OCI-LY3 (cell line): ENCODE results near the gene STK32A.
A peak's percentile ranks its signal among the peaks of the same experiment; 100 is the strongest.

ENCODE experiments used
- H2AFZ ChIP-seq: fragments of 200-600, 300-600 bp; shearing (Covaris generic); 2 replicates; pipeline ENCODE4 v1.6.0; 2014; ENCODE audit warnings: antibody characterized with exemption, low read depth, low read length
- H3K27ac ChIP-seq: fragments of 200-600, 300-600 bp; sonication (generic); 2 replicates; pipeline ENCODE4 v1.5.1; 2014; ENCODE audit warnings: mild to moderate bottlenecking, low read length, moderate library complexity, mixed read lengths
- H3K27me3 ChIP-seq: fragments of 200-600, 300-600 bp; sonication (generic); 2 replicates; pipeline ENCODE4 v1.6.1; 2014; ENCODE audit warnings: low read depth, low read length, mixed read lengths
- H3K36me3 ChIP-seq: fragments of 200-600, 300-600 bp; sonication (generic); replicated peaks from 2 replicates; pipeline ENCODE3; 2014; ENCODE audit warnings: low read depth, low read length, mixed read lengths
- H3K4me1 ChIP-seq: fragments of 300-600, 200-600 bp; sonication (generic); 2 replicates; pipeline ENCODE4 v1.6.1; 2014; ENCODE audit warnings: low read length, mixed read lengths
- H3K4me2 ChIP-seq: fragments of 200-600, 300-600 bp; sonication (generic); 2 replicates; pipeline ENCODE4 v1.6.1; 2014; ENCODE audit warnings: low read length, mixed read lengths
- H3K4me3 ChIP-seq: fragments of 300-600, 200-600 bp; sonication (generic); 2 replicates; pipeline ENCODE4 v1.5.1; 2014; ENCODE audit warnings: antibody characterized with exemption, mild to moderate bottlenecking, low read length, moderate library complexity
- H3K79me2 ChIP-seq: fragments of 300-600, 200-600 bp; shearing (Covaris generic); 2 replicates; pipeline ENCODE4 v1.6.1; 2014; ENCODE audit warnings: mild to moderate bottlenecking, low read length, mixed read lengths
- H3K9ac ChIP-seq: fragments of 300-600, 200-600 bp; shearing (Covaris generic); 2 replicates; pipeline ENCODE4 v1.6.0; 2014; ENCODE audit warnings: mild to moderate bottlenecking, low read length, moderate library complexity
- H3K9me3 ChIP-seq: fragments of 200-600, 300-600 bp; shearing (Covaris generic); 2 replicates; pipeline ENCODE4 v1.6.1; 2014; ENCODE audit warnings: low read length, mixed read lengths; ENCODE audit not compliant: insufficient read depth
- H4K20me1 ChIP-seq: fragments of 200-600, 300-600 bp; sonication (generic); 2 replicates; pipeline ENCODE4 v1.6.1; 2016; ENCODE audit warnings: low read length, mixed read lengths; ENCODE audit not compliant: insufficient read depth
- EZH2phosphoT487 ChIP-seq: fragments of 200-600 bp; shearing (Covaris generic); IDR thresholded peaks from 2 replicates; pipeline ENCODE4 v1.6.1; 2018; ENCODE audit warnings: antibody characterized with exemption, mixed run types, low read depth
- TF ChIP-seq, protein P1 (sequence below): fragments of 200-600, 300-600 bp; sonication (generic); IDR thresholded peaks from 2 replicates; pipeline ENCODE4 v1.5.1; 2014; ENCODE audit warnings: antibody characterized with exemption, low read length, low read depth

STK32A gene

DNA sequence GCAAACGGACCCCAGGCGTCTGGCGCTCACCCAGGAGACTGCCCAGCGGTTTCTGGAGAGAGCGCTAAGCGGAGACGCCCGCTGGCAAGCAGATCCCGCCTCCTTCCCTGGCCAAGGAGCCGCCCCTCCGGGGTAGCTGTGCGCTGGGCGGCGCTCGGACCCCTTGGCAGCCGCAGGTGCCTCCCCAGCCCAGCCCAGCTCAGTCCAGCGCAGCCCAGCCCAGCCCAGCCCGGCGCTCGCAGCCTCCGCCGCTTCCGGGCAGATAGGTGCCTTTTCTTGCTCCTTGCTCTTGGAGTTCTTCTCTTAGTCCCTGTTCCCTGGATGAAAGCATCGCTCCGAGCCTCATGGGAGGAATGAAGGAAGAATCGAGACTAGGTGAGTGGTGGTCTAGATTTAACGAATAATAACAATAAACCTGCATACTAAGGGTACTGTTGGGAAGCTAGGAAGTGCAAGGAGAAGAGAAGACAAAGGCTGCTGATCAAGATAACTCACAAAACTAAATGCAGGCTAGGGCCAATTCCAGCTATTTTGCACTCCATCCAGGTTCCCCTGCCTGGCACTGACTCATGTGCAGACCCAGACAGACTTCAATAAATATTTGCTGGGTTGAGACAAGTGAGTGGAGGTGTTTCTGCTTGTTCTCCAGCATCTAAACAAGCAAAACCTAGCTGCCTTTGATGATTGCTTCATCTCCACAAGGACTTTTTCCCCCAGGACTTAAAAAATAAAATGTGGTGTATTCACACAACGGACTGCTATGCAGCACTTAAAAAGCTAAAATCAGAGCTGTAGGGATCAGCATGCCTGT is at the start of gene STK32A:
STK32A (plus strand) TSS at position 202 of the 811 bp plus-strand sequence. CDS start 4,609 bp downstream, outside the sequence.
- Histone ChIP-seq H4K20me1 (no peaks in the 10 kb centered on the region), H3K79me2 (no peaks in the 10 kb centered on the region), H3K36me3 (no peaks in the 10 kb centered on the region), H3K4me3 (no peak within 1 kb of the TSS), H2AFZ (no peak within 1 kb of the TSS), H3K27ac (no peak within 1 kb of the TSS), H3K4me2 (no peak within 1 kb of the TSS), H3K9ac (no peak within 1 kb of the TSS), H3K9me3 (no peaks in the 10 kb centered on the region), H3K27me3 (no peaks in the 10 kb centered on the region), H3K4me1 (no peaks in the 10 kb centered on the region)
- no peak for TF ChIP-seq EZH2phosphoT487

DNA sequence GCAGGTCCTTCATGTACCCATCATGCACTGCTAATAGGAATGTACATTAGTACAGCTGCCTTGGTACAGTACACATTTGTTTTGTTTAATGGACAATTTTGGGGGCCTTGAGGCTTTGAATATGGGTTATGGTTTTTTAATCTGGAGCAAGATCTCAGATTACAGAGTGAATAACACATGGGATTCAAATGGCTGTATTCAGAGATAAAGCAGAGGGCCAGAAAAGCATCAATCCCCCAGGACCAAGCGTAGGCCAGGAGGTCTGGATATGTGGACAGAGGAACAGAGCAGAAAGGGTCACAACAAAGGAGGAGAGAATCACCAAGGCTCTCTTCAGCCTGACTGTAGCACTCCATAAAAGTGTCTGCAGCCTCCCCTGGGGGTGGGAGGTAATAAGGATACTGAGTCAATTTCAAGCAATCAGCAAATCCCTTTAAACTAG is 47.7 kb upstream of the STK32A start:
- Histone ChIP-seq H3K4me1 (no peaks in the 10 kb centered on the region), H3K27ac (no peak overlapping the region), H3K79me2 (no peaks in the 10 kb centered on the region)

DNA sequence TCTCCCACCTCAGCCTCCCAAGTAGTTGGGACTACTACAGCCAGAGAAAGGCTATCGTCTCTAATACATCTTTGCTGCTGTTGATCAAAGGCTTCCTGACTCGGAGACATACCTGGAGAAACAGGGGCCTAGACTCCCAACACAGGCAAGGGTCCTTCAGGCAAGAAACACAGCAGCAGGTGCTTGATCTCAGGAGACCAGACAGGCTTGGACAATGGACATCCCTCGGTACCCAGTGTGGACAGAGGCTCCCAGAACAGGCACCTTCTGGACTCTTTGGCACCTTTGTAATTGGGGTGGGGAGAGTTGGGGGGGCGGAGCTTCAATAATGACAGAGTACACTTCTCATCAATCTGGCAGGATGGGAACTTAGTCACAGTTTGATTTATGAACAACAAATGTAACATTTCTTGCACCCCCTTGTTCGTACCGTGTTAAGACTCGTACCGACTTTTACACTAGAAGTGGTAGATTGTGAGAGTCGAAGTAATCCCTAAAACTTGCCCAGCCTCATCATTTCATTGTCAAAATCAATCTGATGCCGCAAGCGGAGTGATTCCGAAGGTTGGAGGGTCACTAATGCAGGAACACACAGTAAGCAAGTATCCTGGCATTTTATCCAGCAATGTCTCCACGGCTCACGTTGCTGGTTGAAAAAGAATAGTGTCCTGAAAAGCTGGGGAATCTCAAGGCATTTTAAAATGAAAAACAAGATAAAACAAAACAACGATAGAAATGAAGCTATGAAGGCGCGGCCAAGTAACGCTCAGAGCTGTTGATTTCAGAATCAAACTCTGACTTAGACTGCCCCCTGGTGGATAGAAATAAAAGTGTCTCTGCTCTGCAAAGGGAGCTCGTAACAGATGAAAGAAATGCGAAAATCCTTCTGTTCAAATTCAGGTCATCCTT is 46.4 kb upstream of the STK32A start:
- Histone ChIP-seq H3K4me1 (no peaks in the 10 kb centered on the region), H2AFZ (no peak overlapping the region), H3K4me2 (peak overlapping the region; percentile 26)

More for the DNA sequence above, 47.7 kb upstream of the STK32A start:
- H2AFZ ChIP-seq = no peak overlapping the region
- TF ChIP-seq, protein P1, sequence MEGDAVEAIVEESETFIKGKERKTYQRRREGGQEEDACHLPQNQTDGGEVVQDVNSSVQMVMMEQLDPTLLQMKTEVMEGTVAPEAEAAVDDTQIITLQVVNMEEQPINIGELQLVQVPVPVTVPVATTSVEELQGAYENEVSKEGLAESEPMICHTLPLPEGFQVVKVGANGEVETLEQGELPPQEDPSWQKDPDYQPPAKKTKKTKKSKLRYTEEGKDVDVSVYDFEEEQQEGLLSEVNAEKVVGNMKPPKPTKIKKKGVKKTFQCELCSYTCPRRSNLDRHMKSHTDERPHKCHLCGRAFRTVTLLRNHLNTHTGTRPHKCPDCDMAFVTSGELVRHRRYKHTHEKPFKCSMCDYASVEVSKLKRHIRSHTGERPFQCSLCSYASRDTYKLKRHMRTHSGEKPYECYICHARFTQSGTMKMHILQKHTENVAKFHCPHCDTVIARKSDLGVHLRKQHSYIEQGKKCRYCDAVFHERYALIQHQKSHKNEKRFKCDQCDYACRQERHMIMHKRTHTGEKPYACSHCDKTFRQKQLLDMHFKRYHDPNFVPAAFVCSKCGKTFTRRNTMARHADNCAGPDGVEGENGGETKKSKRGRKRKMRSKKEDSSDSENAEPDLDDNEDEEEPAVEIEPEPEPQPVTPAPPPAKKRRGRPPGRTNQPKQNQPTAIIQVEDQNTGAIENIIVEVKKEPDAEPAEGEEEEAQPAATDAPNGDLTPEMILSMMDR = no peak
- no peak for TF ChIP-seq EZH2phosphoT487
- H3K4me3 ChIP-seq = no peak overlapping the region
- H4K20me1 ChIP-seq = no peaks in the 10 kb centered on the region
- no peaks in the 10 kb centered on the region for H3K9me3 ChIP-seq
- H3K9ac ChIP-seq = no peak overlapping the region
- H3K36me3 ChIP-seq = no peaks in the 10 kb centered on the region
- no peak overlapping the region for H3K4me2 ChIP-seq
- H3K27me3 ChIP-seq = no peaks in the 10 kb centered on the region

DNA sequence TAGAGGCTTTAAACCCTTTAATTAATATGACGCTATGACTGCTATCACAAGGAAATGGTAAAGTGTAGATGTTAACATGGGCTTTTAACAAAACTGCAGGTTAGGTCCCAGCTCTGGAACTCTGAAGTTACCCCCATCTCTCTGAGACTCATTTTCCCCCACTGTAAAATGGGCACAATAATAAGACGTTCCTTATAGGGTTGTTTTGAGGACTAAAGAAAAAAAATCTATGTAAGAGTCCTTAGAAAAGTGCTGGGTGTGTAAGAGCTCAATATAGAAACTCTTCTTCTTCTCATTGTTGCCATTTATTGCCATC is 45.8 kb upstream of the STK32A start:
- Histone ChIP-seq H4K20me1 (no peaks in the 10 kb centered on the region), H3K9me3 (no peaks in the 10 kb centered on the region), H3K36me3 (no peaks in the 10 kb centered on the region), H3K27me3 (no peaks in the 10 kb centered on the region), H3K4me3 (no peak overlapping the region), H3K4me1 (no peaks in the 10 kb centered on the region), H3K27ac (no peak overlapping the region), H3K9ac (no peak overlapping the region), H2AFZ (no peak overlapping the region), H3K79me2 (no peaks in the 10 kb centered on the region), H3K4me2 (no peak overlapping the region)
- TF ChIP-seq, protein P1 = no peak
- TF ChIP-seq EZH2phosphoT487 = no peak

More for the DNA sequence above, 46.4 kb upstream of the STK32A start:
- no peak overlapping the region for H3K27ac ChIP-seq
- H3K9ac ChIP-seq = no peak overlapping the region
- no peaks in the 10 kb centered on the region for H4K20me1 ChIP-seq
- H3K4me3 ChIP-seq = no peak overlapping the region
- H3K79me2 ChIP-seq = no peaks in the 10 kb centered on the region
- no peak for TF ChIP-seq EZH2phosphoT487
- TF ChIP-seq, protein P1 = peak; percentile 68
- no peaks in the 10 kb centered on the region for H3K27me3 ChIP-seq
- H3K36me3 ChIP-seq = no peaks in the 10 kb centered on the region
- no peaks in the 10 kb centered on the region for H3K9me3 ChIP-seq
